ENCODE measurements around the gene KAZN. TPM values are rescaled to one million over a fixed set of nuclear protein-coding genes. Genes with fewer than 3 reads are reported as not detected.

The KAZN gene
- total RNA-seq, 1 donor from 2014 or later, result 33.9 TPM

- no peak for ATAC-seq
Measured at GRCh38 chr1:14718476-14718875, 120.0 kb downstream of the KAZN start.

GRCh38 chr1:14723401-14723800 lies 124.9 kb downstream of the KAZN start:
- ATAC-seq, result no peak

DNA sequence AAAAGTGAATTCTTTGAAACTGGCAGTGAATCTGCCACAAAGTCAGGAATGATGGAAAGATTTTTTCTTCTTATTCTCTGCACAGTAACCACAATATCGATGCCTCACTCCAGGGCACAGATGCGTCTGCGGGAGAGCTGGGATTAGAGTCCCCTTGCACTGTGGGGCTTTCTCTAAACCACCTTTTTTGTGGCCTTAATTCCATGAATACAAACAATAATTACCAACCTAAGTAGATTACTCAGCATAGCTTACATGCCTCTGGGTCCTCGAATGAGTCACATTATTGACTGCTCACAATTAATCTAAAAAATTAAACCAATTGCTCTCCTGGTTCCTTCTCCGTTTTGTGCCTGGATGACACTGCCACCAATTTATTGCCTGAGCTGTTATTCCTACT lies 125.8 kb downstream of the KAZN start:
- peak; percentile 36 for ATAC-seq

GRCh38 chr1:14724678-14725077 lies 126.2 kb downstream of the KAZN start:
- no peak for ATAC-seq

GRCh38 chr1:14725238-14725637 lies 126.8 kb downstream of the KAZN start:
- ATAC-seq, result no peak

GRCh38 chr1:14725695-14726094 lies 127.2 kb downstream of the KAZN start:
- no peak for ATAC-seq

GRCh38 chr1:14726606-14727005 lies 128.1 kb downstream of the KAZN start:
- ATAC-seq, result no peak

GRCh38 chr1:14728516-14728915 lies 130.0 kb downstream of the KAZN start:
- no peak for ATAC-seq

GRCh38 chr1:14732728-14733047 lies 134.2 kb downstream of the KAZN start:
- ATAC-seq, result peak; percentile 6

GRCh38 chr1:14733048-14733778 lies 134.7 kb downstream of the KAZN start:
- peak; percentile 77 for ATAC-seq

DNA sequence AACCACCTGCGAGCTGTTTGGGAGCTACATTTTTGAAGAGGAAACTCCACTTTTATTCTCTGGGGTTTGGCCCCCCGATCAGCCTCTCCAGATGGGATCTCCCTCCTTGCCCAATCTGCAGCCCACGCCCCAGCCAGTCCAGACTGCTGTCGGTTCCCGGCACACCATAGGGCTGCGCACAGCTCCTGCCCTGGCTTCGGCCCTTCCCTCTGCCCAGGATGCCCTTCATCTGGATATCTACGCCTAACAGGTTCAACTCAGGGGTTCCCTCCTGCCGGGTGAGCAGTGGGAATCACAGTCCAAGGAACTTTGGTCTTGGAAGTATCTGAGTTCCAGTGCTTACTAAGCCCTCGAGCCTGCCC lies 135.3 kb downstream of the KAZN start:
- peak; percentile 18 for ATAC-seq

DNA sequence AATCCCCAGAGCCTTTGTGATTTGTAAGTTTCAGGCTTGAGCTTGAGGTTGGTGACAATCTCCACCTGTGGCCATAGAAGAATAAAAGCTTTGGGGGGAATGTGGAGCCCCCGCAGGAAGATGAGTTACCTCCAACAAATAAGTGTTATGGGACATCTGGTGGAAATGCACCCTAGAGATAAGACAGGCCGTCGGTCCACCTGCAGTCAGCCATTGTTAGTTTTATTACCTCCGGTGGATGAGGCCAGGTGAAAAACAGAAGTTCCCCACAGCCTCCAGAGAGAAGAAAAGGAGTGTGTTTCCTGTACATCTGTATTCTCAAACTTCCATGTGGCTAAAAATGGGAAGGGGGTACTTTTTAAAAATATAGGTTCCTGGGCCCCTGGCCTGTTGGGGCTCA lies 137.4 kb downstream of the KAZN start:
- ATAC-seq, result no peak

GRCh38 chr1:14737561-14738094 lies 139.1 kb downstream of the KAZN start:
- no peak for ATAC-seq

DNA sequence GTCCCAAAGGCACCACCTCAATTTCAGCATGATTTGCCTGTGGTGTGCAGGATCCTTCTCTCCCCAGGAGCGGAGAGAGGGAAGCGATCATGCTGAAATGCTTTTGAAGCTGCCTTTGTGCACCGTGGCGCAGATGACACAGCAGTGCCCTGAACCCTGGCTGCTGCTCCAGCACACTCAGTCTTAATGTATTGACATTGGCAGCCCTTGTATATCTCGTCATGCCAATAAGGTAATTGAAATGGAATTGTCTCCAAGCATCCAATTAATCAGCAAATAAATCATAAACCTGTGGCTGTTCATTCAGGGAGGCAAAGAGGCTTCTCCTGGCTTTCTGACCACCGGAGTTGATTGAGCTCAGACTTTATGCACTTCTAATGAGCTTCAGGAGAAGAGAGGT lies 139.8 kb downstream of the KAZN start:
- ATAC-seq, result peak; percentile 40

- no peak for ATAC-seq
Measured at GRCh38 chr1:14738647-14739046, 140.2 kb downstream of the KAZN start.

DNA sequence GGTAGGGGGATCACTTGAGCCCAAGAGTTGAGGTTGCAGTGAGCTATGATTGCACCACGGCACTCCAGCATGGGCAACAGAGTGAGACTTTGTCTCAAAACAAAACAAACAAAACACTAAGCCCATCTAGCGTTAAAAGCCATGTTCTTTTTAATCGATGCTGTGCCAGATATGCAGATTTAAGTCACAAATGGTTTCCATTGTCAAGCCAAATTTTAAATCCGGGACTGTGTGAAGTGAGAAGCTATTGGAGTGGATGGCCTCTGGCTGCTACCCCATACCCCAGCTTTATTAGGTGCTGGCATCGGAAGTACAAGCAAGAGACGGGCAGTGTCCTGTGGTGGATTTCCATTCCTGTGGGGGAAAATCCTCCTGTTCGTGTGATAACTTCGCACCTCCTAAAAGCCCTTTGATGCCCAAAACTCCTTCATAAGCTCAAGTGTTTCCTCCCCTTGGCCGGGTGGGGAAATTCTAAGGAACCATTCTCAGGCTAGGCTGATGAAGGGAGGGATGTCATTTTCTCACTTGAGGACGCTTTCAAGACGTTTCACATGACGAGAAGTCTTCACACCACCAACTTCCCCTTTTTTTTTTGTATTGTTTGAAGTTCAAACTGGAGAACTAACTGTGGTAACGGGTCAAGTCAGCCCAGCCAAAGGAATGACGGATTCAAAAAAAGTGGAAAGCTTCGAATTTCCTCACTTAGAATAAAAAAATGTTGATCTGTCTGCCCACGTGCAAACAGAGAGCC lies 140.8 kb downstream of the KAZN start:
- ATAC-seq, result no peak

DNA sequence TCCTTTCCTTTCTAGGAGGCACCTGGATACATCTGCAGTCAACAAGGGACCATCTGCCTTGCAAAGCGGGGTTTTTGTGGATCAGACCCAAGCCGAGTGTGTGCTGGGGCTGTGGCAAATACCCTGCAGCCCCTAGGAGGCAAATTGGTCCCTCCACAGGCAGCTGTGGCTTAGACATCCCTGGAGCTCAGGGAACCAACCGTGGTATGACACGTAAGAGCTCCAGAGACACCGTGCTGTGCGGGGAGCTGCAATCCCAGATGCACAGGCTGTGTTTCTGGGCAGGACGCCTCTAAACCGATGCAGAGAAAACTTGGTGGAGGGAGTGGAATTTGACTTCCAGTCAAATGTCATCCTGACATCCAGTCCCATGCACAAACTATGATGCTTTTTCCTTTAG lies 141.5 kb downstream of the KAZN start:
- ATAC-seq, result no peak

DNA sequence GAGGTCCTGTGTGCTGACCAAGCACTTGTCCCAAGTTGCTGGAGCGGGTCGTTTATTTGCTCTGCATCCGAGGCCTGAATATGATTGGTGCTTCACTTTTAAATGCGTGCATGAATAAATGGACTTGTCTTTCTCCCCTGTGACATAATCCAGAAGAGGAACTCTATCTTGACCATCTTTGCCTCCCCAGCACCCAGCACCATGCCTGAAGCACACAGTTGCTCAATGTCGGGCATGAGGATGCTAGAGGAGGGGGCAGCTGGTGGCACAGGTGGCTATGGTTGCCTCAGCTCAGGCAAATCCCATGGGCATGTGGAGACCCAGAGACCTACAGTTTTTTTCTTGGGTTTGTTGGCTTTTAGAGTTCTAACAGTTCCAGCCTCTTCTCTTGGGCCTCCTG lies 142.6 kb downstream of the KAZN start:
- no peak for ATAC-seq

DNA sequence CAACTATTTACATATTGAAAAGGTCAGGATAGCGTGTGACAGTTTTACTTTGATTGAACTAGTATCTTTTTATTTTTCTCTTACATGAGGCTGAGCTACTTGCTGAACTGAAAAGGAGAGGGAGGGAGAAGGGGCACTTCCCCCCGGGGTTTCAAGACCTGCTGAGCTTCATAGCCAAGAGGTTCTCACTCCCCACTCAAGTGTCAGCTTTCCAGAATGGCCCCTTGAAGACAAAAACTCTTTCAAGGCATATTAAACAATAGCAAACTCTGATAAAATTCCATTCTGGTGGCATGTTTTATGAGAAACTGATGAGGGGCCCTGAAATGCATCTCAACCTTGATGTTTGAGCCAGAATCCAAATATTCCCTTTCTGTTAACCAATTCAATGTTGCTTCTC lies 143.0 kb downstream of the KAZN start:
- ATAC-seq, result no peak

DNA sequence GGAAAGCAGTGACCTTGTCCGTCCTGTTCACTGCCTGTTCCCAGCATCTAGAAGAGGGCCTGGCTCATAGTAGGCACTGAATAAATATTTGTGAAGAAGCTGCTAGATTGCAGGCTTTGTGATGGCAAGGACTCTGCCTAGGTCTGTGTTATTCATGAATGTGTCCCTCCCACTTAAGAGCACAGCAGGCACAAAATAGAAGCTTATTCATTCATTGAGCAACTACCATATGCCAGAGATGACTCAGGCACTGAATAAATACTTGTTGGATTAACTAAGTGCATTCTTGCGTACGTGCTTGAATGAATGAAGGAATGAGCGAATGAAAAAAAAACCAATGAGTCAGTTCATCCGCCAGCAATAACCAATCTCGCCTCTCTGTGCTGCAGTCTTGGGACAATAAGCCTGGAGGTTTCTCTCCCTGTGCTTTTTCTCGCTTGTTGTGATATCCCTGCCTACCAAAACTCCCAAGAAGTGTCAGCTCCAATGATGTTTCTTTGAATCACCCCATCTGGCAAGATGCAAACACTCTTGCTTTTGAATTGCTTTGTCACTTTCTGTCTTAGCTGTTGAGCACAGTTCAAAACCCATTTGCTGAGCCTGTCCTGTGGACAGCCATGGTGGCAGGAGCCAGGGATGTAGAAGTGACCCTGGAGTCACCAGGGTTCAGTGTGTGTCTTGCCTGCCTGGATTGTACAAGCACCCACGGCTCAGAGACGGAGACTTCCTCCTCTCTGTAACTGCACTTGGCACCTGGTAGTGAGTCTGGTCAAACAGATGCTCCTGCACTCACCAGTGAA lies 143.9 kb downstream of the KAZN start:
- ATAC-seq, result peak; percentile 95

DNA sequence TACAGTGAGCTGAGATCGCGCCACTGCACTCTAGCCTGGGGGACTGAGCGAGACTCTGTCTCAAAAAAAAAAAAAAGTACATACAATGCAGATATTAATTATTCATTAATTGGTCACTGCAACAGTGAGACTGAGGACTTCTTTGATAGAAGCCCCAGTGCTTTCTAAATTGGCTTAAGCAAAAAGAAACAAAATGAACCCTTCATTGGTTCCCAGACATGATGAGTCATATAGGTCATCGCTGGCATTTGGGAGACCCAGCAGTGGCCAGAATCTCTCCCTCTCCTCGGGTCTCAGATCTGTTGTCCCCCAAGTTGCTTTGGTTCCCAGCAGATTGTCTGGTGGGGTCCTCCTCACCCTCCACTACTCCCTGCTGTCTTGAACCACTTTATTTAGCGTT lies 144.9 kb downstream of the KAZN start:
- ATAC-seq, result no peak

DNA sequence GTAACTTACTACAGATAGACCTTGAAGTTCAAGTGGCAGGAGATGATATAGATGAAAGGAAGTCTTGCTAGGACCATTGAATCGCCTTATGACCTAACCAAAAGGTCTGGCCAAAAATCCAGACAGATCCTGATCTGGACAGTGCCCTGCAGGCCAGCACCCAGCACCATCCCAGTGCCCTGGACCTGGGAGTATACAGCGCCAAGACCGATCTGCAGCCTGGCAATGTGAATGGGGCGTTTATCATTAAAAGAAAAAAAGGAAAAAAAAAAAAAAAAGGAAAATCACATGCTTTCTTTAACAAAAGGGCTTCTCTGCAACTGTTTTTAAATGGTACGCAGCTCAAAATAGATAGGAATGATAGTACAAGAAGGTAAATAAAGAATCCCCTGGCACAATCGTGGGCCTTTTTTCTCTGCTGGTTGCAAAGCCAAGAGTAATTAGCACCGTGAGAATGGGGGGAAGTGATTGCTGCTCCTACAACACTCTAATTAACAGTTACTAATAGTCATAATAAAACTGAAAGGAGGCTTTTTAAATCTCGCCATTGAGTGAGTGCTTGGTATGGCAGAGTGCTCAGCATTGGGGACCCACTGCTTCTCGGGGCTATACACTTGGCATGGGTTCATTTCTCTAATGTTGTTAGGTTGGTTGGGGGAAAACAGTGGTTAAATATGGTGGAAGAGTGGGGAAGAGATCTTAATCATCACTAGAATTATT lies 146.7 kb downstream of the KAZN start:
- ATAC-seq, result no peak

- no peak for ATAC-seq
Measured at GRCh38 chr1:14745789-14746188, 147.3 kb downstream of the KAZN start.
